Measurements from ENCODE around the gene F11. TPM values are rescaled to one million over a fixed set of nuclear protein-coding genes. Genes with fewer than 3 reads are reported as not detected.
"Not testable (repeated sequence)": the region's sequence is repeated elsewhere in the genome, so short reads cannot be mapped to it uniquely, and the experiment has no call there.

The F11 gene
- total RNA-seq, 1 donor from 2014 or later, result not detected

DNA sequence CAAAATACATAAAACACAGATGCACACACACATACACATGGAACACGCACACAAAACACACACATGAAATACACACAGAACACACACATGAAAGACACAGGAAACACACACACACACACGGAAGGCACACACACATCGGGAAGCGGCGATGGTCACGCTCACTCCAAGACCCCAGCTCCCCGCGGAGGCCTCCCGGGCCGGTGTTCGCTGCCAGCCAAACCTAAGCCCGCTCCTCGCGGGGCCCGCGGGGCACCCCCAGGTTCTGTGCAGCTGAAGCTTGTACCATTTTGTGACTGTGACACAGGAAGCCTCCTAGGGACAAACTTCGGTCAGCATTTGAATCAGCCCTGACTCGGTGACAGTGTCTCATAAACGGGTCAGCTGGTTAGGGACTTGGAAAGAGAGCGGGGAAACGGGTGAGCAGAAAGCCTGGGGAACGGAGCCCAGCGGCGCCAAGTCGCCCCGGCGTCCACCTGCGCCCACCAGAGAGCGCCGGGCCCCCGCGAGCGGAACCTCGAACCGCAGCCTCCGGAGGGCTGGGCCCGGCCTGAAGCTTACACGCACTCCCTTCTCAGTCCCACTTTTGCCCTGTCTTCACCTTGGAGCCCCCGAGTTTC lies 32.1 kb downstream of the F11 start:
- DNase-seq (ENCODE audit: low spot score), result no peak

DNA sequence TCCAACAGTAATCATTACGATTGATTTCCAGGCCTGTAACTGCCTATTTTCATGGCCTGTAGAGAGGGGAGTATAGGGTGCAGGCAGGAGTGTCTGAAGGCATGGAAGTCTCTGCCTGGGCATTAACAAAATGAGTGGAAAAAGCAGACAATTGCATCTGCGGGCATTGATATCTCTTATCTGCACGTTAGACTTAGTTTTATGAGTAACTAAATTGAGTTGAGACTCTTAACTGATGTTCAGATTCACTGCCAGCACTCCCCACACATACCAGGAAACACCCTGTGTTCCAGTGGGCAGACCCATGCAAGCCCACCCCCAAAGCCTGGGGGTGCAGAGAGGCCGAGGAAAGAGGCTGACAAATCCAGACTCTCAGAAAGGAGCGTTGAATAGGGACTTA lies 33.3 kb downstream of the F11 start:
- DNase-seq (ENCODE audit: low spot score), result no peak

GRCh38 chr4:186300659-186301390 lies 34.8 kb downstream of the F11 start:
- DNase-seq (ENCODE audit: low spot score), result no peak

- DNase-seq (ENCODE audit: low spot score), result no peak
Measured at GRCh38 chr4:186304216-186304615, 38.2 kb downstream of the F11 start.

GRCh38 chr4:186304866-186305505 lies 39.0 kb downstream of the F11 start:
- DNase-seq (ENCODE audit: low spot score), result no peak

DNA sequence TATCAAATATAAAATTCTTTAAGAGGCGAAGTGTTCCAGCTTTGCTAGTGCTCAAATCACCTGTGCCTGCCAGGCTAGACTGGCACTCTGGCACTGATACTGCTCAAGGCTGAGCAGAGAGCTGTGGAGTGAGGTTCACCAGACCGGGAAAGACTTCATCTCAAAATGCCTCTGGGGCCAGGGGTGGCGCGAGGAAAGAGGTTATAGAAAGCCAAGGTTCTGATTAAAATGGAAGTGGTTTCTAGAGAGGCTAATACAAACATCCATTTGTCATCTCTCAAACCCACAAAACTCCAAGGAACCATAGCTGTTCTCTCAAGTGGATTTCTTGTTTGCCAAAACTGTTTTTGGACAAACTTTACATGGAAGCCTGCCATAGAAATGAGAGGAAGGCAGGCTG lies 41.5 kb downstream of the F11 start:
- no peak for DNase-seq (ENCODE audit: low spot score)

GRCh38 chr4:186307916-186308315 lies 41.9 kb downstream of the F11 start:
- DNase-seq (ENCODE audit: low spot score), result no peak

- DNase-seq (ENCODE audit: low spot score), result no peak
Measured at GRCh38 chr4:186318481-186318880, 52.5 kb downstream of the F11 start.

GRCh38 chr4:186324660-186325059 lies 58.7 kb downstream of the F11 start:
- DNase-seq (ENCODE audit: low spot score), result not testable (repeated sequence)

- no peak for DNase-seq (ENCODE audit: low spot score)
Measured at GRCh38 chr4:186326391-186326790, 60.4 kb downstream of the F11 start.

DNA sequence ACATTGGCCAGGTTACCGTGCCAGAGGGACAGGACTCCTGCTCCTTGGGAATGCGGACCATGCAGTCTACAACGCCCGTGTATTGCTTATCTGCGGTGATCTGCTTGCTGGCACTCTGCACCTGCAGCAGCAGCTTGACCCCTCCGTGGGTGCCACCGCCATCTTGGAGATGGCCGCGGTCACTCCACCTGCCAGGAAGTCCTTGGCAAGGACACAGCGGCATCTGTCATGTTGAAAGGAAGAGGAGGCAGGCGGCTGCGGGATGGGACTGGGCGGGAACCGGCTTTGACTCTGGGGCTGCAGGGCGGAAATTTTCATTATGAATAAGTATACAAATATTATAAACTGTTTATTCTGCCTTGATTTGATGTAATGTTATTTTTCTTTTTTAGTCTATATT lies 63.4 kb downstream of the F11 start:
- DNase-seq (ENCODE audit: low spot score), result no peak

DNA sequence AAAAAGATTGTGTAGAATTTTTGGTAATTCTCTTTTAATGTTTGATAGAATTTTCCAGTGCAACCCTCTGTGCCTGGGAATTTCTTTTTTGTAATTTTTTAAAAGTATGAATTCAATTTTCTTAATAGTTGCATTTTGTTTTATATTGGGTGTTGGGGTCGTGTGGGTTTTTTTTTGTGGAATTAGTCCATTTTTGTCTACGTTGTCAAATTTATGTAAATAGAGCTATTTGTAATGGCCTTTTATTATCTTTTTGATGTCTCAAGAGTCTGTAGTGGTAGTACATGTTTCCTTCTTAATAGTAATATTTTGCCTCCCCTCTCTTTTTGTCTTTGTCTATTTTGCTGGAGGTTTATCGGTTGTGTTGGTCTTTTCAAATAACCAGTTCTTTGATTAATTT lies 64.4 kb downstream of the F11 start:
- no peak for DNase-seq (ENCODE audit: low spot score)

- DNase-seq (ENCODE audit: low spot score), result no peak
Measured at GRCh38 chr4:186335793-186336192, 69.8 kb downstream of the F11 start.

Other genes with a start within 250 kb of the F11 start
- 10.9 TPM for gene TLR3, start 197.0 kb upstream of the F11 start, total RNA-seq
- 10.1 TPM for gene FAM149A, start 161.5 kb upstream of the F11 start, total RNA-seq
- gene CYP4V2, start 74.6 kb upstream of the F11 start, total RNA-seq, result 18.7 TPM
- not detected for gene KLKB1, start 38.7 kb upstream of the F11 start, total RNA-seq

Measured in mesenteric fat pad (tissue), 1 donor.